Activated T-helper 2 cell treated with anti-CD3 and anti-CD28 coated beads, Interferon-gamma antibody, Interleukin-2, Interleukin-4, amounts not matched to agents 10 μg/mL and 5 μg/mL and 100 μg/mL, durations not matched to agents 14 hours and 24 hours and 36 hours (primary cell): ENCODE results near the gene PDK2. TPM values are rescaled to one million over a fixed set of nuclear protein-coding genes. Genes with fewer than 3 reads are reported as not detected.

Source experiments
- DNase-seq: peaks from one replicate; pipeline ENCODE4 v3.0.0; 2021; ENCODE audit warnings: low spot score
- H3K27ac Mint-ChIP-seq: one replicate; pipeline ENCODE4 v1.8.0; 2021; ENCODE audit warnings: mixed read lengths
- H3K27me3 Mint-ChIP-seq: one replicate; pipeline ENCODE4 v1.8.0; 2021; ENCODE audit warnings: low read depth, mixed read lengths
- H3K36me3 Mint-ChIP-seq: one replicate; pipeline ENCODE4 v1.8.0; 2021; ENCODE audit warnings: low read depth, mixed read lengths
- H3K4me1 Mint-ChIP-seq: one replicate; pipeline ENCODE4 v1.8.0; 2021; ENCODE audit warnings: low read depth, mixed read lengths
- H3K4me3 Mint-ChIP-seq: one replicate; pipeline ENCODE4 v1.8.0; 2021; ENCODE audit warnings: low read depth, mild to moderate bottlenecking, moderate library complexity, mixed read lengths
- H3K9me3 Mint-ChIP-seq: one replicate; pipeline ENCODE4 v1.8.0; 2021; ENCODE audit warnings: mixed read lengths
- intact Hi-C: fragments of 100-400 bp; cut with micrococcal nuclease; formaldehyde crosslinking; loops from one replicate; pipeline ENCODE4 v1.15.1; 2023
- total RNA-seq: library from RNA; stranded (reverse); gene quantifications from 2 replicates; pipeline ENCODE4 v1.2.3, GENCODE V29; 2022

Gene PDK2
- total RNA-seq, 1 donor from 2014 or later: 11.0 TPM

DNA sequence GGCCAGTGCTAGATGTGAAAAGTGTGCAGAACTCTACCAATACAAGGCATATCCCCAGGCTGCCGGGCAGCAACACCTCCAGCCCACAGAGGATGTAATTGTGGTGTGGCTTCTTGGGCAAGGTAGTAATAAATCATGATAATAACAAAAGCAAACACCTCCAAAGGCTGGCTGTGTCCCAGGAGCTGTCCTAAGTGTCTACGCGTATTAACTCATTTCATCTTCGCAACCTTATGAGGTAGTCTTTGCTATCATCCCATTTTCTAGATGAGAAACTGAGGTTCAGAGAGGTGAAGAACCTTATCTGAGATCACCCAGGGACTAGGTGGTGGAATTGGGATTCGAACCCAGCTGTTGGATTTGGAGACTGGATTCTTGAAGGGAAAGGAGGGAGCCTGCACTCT lies 5.3 kb downstream of the PDK2 start:
- intact Hi-C loops: no loop called here
- Mint-ChIP-seq H3K4me3 (no peak overlapping the region), H3K27ac (no peak overlapping the region), H3K4me1 (peaks cover 8% of the 10 kb centered on the region), H3K9me3 (no peaks in the 10 kb centered on the region), H3K27me3 (no peaks in the 10 kb centered on the region), H3K36me3 (no peaks in the 10 kb centered on the region)
- DNase-seq: no peak

GRCh38 chr17:50100921-50101345 lies 5.8 kb downstream of the PDK2 start:
- no peaks in the 10 kb centered on the region for H3K27me3 Mint-ChIP-seq
- H3K9me3 Mint-ChIP-seq: no peaks in the 10 kb centered on the region
- H3K27ac Mint-ChIP-seq: no peak overlapping the region
- intact Hi-C loops: no loop called here
- no peak overlapping the region for H3K4me3 Mint-ChIP-seq
- no peaks in the 10 kb centered on the region for H3K36me3 Mint-ChIP-seq
- no peak for DNase-seq
- H3K4me1 Mint-ChIP-seq: peaks cover 4% of the 10 kb centered on the region

DNA sequence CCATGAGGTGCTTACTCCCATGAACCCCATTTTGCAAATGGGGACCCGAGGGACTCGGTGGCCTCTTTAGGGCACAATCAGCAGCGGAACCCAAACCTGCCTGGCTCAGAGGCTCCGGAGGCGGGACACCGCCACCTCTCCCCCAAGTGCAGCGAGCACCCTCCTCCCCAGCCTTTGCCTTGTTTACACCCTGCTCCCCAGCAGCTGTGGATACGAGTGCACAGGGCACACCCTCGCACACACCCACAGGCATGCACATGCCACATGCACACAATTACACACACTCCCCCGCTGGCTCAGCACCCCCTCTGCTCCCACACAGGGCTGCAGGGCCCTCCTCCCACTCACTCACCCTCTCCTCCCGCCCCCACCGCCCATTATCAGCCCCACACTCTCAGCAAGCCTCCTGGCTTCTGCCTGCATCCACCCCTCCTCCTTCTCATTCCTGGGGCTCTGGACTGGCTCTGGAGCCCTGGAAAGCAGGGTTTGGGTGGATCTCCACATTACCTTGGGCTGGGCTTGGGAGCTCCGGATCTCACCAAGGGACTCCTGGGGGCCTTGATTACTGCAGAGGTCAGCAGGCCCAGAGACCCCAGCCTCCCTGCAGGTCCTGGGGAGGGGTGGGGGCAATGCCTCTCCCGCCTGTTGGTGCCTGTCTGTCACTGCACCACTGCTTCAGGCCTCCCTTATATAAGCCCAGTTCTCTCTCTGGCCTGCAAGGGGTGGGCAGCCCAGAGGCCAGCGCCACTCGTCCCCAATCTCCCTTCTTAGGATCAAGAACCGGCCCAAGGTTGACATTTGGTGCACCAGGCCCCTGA lies 6.4 kb downstream of the PDK2 start:
- Mint-ChIP-seq H3K27me3 (no peaks in the 10 kb centered on the region), H3K4me3 (no peak overlapping the region), H3K36me3 (no peaks in the 10 kb centered on the region), H3K9me3 (no peaks in the 10 kb centered on the region), H3K27ac (no peak overlapping the region), H3K4me1 (no peaks in the 10 kb centered on the region)
- intact Hi-C loops: no loop called here
- no peak for DNase-seq

GRCh38 chr17:50102164-50102991 lies 7.2 kb downstream of the PDK2 start:
- intact Hi-C loops: no loop called here
- Mint-ChIP-seq H3K36me3 (no peaks in the 10 kb centered on the region), H3K27ac (no peak overlapping the region), H3K27me3 (no peaks in the 10 kb centered on the region), H3K4me1 (no peaks in the 10 kb centered on the region), H3K4me3 (no peak overlapping the region), H3K9me3 (no peaks in the 10 kb centered on the region)
- DNase-seq: no peak

DNA sequence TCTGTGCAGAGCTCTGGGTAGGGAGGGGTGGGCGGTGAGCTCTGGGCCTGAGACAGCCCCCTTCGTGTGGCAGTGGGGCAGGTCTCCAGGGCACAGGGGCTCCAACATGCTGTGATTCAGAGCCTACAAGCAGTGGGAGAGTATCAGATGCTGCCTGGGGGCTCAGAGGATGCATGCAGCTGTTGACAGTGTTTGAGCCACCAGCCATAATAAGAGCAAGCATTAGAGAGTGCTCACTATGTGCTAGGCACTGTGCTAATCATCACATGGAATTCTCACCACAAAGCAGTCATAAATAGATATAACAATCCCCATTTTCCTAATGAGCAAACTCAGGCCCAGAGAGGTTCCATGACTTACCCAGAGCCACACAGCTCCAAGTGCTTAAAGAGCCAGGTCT lies 8.1 kb downstream of the PDK2 start:
- Mint-ChIP-seq H3K27ac (no peak overlapping the region), H3K27me3 (no peaks in the 10 kb centered on the region), H3K36me3 (no peaks in the 10 kb centered on the region), H3K4me3 (no peak overlapping the region), H3K4me1 (no peaks in the 10 kb centered on the region), H3K9me3 (no peaks in the 10 kb centered on the region)
- intact Hi-C loops: no loop called here
- no peak for DNase-seq

GRCh38 chr17:50103941-50104340 lies 8.8 kb downstream of the PDK2 start:
- no peak for DNase-seq
- H3K27ac Mint-ChIP-seq: no peak overlapping the region
- no peaks in the 10 kb centered on the region for H3K27me3 Mint-ChIP-seq
- H3K36me3 Mint-ChIP-seq: no peaks in the 10 kb centered on the region
- H3K4me3 Mint-ChIP-seq: no peak overlapping the region
- intact Hi-C loops: no loop called here
- H3K4me1 Mint-ChIP-seq: no peaks in the 10 kb centered on the region
- no peaks in the 10 kb centered on the region for H3K9me3 Mint-ChIP-seq

GRCh38 chr17:50105811-50106210 lies 10.7 kb downstream of the PDK2 start:
- Mint-ChIP-seq H3K4me3 (no peak overlapping the region), H3K36me3 (no peaks in the 10 kb centered on the region), H3K4me1 (no peaks in the 10 kb centered on the region), H3K9me3 (no peaks in the 10 kb centered on the region), H3K27me3 (no peaks in the 10 kb centered on the region), H3K27ac (no peak overlapping the region)
- no peak for DNase-seq
- intact Hi-C loops: no loop called here

DNA sequence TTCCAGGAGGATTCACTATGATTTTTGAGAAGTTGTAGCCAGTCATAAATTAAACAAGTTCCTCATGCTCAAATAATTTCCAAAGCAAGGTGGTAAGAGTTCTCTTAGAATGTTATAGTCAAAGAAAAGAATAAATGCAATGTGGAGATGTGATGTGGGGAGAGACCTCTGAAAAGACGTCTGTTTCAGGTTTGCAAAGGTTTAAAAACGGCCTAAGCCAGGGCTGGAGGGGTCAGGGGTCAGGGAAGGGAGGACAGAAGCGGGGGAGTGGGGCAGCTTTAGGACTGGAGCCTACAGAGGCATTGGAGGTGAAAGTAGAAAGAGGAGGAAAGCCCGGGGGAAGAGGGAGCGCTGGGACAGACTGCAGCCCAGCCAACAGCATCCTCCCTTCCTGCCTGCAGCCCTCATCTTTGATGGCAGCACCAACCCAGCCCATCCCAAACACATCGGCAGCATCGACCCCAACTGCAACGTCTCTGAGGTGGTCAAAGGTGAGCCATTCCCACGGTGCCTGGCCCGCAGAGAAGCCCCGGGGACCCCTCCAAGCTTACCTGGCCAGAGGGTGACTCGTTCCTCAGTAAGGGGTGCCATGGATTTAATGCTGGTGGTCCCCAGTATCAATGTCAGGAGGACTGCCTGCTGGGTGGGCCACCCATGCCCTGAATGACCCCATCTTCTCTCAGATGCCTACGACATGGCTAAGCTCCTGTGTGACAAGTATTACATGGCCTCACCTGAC lies 11.4 kb downstream of the PDK2 start:
- H3K9me3 Mint-ChIP-seq: no peaks in the 10 kb centered on the region
- no peak overlapping the region for H3K27ac Mint-ChIP-seq
- DNase-seq: no peak
- H3K27me3 Mint-ChIP-seq: no peaks in the 10 kb centered on the region
- no peak overlapping the region for H3K4me3 Mint-ChIP-seq
- H3K36me3 Mint-ChIP-seq: no peaks in the 10 kb centered on the region
- no peaks in the 10 kb centered on the region for H3K4me1 Mint-ChIP-seq
- intact Hi-C loops: no loop called here

- intact Hi-C loops: no loop called here
- Mint-ChIP-seq H3K9me3 (no peaks in the 10 kb centered on the region), H3K27me3 (no peaks in the 10 kb centered on the region), H3K4me1 (no peaks in the 10 kb centered on the region), H3K4me3 (no peak overlapping the region), H3K36me3 (no peaks in the 10 kb centered on the region), H3K27ac (no peak overlapping the region)
- DNase-seq: no peak
These were observed 12.8 kb downstream of the PDK2 start for GRCh38 chr17:50107790-50108414.

- Mint-ChIP-seq H3K9me3 (no peaks in the 10 kb centered on the region), H3K36me3 (no peaks in the 10 kb centered on the region), H3K4me1 (no peaks in the 10 kb centered on the region), H3K27ac (no peak overlapping the region), H3K27me3 (no peaks in the 10 kb centered on the region), H3K4me3 (no peak overlapping the region)
- DNase-seq: no peak
- intact Hi-C loops: no loop called here
These were observed 13.4 kb downstream of the PDK2 start for GRCh38 chr17:50108556-50108955.

DNA sequence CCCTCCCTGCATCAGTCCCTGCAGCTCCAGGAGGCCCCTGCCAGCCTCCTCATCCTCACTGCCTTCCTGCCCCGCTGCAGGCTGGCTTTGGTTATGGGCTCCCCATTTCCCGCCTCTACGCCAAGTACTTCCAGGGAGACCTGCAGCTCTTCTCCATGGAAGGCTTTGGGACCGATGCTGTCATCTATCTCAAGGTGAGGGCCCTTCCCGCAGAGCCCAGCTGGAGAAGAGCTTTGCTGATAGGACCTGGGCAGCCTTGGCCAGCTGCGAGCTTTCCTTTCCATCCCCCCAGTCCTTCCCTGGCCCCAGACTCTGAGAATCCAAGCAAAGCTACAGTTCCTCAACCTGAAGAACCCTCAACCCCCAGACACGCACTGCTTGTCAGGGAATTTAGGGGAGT lies 14.1 kb downstream of the PDK2 start:
- H3K4me3 Mint-ChIP-seq: no peak overlapping the region
- H3K27ac Mint-ChIP-seq: no peak overlapping the region
- H3K4me1 Mint-ChIP-seq: no peaks in the 10 kb centered on the region
- intact Hi-C loops: no loop called here
- no peaks in the 10 kb centered on the region for H3K27me3 Mint-ChIP-seq
- H3K36me3 Mint-ChIP-seq: no peaks in the 10 kb centered on the region
- DNase-seq: no peak
- H3K9me3 Mint-ChIP-seq: no peaks in the 10 kb centered on the region

DNA sequence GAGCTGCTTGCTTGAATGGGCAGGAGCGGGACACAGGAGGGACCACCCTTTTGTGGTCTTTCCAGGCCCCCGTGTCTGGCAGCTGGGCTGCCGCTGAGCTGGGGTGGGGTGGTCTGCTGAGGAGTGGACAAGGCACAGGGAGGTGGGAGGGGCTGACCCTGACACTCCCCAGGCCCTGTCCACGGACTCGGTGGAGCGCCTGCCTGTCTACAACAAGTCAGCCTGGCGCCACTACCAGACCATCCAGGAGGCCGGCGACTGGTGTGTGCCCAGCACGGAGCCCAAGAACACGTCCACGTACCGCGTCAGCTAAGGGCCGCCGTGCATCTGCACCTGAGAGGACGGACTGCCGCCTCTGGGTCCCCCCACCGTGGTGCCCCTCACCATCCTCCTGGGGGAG lies 14.6 kb downstream of the PDK2 start:
- intact Hi-C loops: no loop called here
- Mint-ChIP-seq H3K4me1 (no peaks in the 10 kb centered on the region), H3K9me3 (no peaks in the 10 kb centered on the region), H3K27ac (no peak overlapping the region), H3K4me3 (no peak overlapping the region), H3K36me3 (no peaks in the 10 kb centered on the region), H3K27me3 (no peaks in the 10 kb centered on the region)
- DNase-seq: no peak
